Measurements from ENCODE around the gene RPS24.

GRCh38 chr10:77987671-77988255 lies 45.9 kb upstream of the RPS24 start:
- no peak for TF ChIP-seq CTCF (IDR thresholded peaks at IDR 0.05; ENCODE audit: control extremely low read depth in 1 of 3, insufficient read depth in 1 of 3, low read depth in 1 of 3, low read length in 3 of 3)
- no peak for TF ChIP-seq KDM5A (IDR thresholded peaks at IDR 0.05; ENCODE audit: low read length)
- TF ChIP-seq EZH2 (IDR thresholded peaks at IDR 0.05; ENCODE audit: low read depth, low read length, severe bottlenecking): no peak
- TF ChIP-seq ZNF274 (IDR thresholded peaks at IDR 0.05; ENCODE audit: borderline replicate concordance, extremely low read depth, low read length): no peak
